DMS 273 treated with DMSO at 0.1 percent for 48 hours (cell line): ENCODE measurements around the gene TRIM34.
"Not testable (repeated sequence)": the region's sequence is repeated elsewhere in the genome, so short reads cannot be mapped to it uniquely, and the experiment has no call there.

ENCODE experiments used
- DNase-seq: peaks from one replicate; lab custom pipeline; 2025; lab: John Stamatoyannopoulos, UW

Gene TRIM34

DNA sequence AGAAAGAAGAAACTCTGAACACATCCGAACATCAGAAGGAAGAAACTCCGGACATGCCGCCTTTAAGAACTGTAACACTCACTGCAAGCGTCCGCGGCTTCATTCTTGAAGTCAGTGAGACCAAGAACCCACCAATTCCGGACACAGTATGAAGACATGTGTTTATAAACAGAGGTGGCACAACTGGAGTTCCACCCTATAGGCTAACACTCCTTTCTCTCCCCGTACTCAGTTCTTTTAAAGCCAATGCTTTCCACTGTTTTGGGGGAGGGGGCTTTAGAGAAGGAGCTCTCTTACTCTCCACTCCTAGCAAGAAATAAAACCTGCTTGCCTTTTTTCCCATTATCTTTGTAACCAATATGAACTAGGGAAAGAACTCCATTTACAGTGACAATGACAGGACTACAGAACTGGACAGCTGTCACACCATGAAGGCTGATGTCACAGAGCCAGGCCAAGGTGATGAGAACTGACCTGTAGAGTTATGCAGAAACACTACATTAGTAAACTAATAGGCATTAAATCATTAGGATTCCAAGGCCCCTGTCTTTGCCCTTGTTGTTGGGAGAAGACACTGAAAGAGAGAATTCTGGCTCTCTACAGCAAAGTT is 59.3 kb downstream of the TRIM34 start:
- DNase-seq: no peak

DNA sequence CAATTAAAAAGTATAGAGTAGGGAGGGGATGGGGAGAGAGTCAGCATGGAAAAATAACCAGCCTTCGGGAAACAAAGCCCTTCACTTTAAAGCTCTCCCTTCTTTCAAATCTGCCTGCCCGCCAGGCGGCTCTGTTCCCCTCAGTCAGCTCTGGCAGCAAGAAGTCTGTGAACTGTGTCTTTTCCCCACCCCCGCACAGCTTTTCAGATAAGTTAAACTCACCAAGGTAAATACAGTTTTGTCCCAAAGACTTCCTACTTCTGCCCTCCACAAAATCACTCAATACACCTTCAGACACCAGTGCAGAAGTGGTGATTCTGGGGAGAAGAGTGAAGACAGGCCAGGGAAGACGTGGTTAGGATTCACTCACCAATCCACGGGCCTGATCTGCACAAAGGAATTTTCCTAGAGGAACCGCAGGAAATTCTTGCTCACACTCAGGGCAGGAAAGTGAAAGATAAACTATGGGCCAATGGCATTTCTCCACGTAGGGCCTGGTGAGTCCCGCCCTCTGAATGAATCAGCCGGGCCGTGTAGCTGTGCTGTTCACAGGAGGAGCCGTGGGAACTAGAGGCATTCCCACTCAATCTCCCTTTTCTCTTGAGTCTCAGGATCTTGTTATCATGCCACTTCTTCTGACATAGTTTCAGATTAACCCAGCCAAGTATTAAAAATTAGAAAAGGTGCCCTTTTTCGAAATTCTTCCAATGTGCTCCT is 60.0 kb downstream of the TRIM34 start, which contains the start of gene TRIM5:
TRIM5 (minus strand) TSS at position 429 of the 717 bp plus-strand sequence. CDS start 4,897 bp downstream, outside the sequence.
- peak; percentile 3 for DNase-seq

DNA sequence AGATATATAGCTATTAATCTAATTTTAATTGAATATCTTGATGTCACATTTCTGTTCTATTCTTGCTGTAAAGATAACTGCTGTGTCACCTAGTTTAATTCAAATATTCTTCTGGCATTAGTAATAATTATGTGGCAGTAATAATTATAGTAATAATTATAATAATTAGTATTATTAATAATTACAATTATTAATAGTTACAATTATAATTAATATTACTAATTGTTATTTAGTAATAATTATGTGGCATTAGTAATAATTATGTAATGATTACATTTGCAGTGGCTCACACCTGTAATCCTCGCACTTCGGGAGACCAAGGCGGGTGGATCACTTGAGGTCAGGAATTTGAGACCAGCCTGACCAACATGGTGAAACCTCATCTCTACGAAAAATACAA is 61.6 kb downstream of the TRIM34 start:
- DNase-seq: no peak

DNA sequence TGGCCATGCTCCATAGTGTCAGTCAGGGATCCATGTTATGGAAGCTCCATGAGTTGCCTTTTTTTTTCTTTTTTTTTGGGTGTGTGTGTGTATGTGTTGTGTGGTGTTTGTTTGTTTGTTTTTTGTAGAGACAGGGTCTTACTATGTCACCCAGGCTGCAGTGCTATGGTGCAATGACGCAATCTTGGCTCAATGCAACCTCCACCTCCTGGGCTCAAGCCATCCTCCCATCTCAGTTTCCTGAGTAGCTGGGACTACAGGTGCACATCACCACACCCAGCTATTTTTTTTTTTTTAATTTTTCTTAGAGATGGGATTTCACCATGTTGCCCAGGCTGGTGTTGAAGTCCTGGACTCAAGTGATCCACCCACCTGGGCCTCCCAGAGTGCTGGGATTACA is 63.7 kb downstream of the TRIM34 start:
- no peak for DNase-seq

DNA sequence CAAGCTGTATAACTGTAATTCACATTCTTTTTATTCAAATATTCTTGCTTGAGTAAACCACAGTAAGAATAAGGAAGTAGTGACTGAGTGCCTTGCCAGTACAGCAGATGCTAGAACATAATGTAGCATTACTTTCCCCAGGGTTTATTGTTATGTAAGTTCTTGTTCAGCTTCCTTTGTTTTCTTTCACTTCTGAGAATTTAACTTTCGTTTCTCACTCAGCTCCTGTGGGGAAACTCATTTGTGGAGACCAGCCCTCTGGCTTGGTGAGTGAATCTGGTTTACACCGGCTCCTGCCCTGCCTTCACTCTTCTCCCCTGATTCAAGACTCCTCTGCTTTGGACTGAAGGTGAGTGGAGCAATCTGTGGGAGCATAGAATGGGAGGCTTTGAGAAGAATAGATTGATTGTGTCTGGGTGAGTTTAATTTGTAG is 64.8 kb downstream of the TRIM34 start, which contains the start of gene TRIM22:
TRIM22 (plus strand) TSS at position 240 of the 433 bp plus-strand sequence. CDS start 6,443 bp downstream, outside the sequence.
- no peak for DNase-seq

DNA sequence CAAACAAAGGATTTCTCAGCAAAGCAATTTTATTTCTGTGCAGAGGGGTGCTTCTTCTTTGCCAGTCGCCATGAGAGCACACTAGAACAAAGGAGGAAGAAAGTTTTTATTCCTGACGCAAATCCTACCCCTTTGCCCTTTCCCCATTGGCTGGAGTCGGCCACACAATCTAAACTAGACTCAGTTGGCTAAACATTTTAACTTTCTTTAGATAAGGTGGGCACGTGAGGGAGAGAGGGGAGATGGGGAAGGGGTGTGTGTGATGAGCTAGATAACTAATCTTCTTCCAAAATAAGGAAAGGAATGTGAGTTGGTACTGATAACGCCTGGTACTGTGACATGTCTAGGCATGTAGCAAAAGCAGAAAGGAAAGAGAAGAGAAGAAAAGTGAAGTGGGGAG is 65.4 kb downstream of the TRIM34 start:
- DNase-seq: no peak

DNA sequence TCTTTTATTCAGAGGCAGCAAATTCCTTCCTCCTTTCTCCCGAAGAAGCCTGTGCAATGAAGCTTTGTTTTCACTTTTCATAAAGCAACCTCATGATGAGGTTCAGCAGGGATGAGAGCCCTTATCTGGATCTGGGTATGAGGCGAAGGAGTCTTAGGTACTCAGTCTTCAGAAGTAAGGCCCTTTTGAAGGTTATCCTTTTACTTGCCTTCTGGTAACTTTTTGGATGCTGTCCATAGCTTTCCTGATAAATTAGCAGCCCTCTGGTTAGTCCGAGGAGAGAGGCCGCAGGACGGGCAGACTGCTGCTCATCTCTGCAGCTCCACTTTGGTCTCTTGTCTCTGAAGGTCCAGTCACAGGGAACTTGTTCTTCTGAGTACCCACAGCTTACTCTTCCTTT is 65.9 kb downstream of the TRIM34 start:
- no peak for DNase-seq

DNA sequence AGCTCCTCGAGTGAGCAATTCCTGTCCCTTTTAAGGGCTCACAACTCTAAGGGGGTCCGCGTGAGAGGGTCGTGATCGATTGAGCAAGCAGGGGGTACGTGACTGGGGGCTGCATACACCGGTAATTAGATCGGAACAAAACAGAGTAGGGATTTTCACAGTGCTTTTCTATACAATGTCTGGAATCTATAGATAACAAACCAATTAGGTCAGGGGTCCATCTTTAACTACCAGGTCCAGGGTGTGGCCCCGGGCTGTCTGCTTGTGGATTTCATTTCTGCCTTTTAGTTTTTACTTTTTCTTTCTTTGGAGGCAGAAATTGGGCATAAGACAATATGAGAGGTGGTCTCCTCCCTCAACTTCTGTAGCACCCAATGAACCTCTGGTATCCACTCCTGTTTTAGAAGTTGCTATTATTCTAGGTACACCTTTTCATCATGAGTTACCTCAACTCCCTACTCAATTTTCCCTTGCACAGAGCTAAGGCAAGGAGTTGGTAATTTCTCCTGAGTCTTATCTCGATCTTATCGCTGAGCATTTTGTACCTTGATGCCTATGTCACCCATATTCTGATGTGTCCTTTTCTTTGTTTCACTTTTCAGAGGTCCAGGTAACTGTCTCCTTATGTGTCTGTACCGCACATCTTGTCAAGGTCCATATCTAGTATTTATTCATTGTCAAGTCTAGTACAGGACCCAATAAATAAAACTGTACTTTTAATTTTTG is 66.6 kb downstream of the TRIM34 start:
- DNase-seq: not testable (repeated sequence)

DNA sequence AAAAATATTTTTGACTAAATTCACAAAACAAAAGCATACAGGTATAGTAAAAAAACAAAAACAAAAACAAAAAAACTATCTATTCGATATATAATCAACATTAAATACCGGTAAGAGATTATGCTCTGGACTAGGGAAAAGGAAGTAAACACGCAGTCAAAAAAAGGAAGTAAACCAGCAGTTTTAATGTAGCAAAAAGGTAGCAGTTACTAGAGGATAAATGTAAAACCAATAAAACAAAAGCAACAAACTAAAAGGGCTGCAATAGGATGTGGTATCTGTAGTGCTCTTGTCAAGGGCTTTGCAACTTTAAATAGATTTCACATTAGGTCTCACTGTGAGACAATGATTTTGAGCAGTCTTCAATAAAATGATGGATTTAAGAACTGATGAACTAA is 67.2 kb downstream of the TRIM34 start:
- no peak for DNase-seq
